ENCODE measurements around the gene GAPVD1.

Gene GAPVD1

GRCh38 chr9:125405938-125406809 is 144.5 kb downstream of the GAPVD1 start:
- DNase-seq (ENCODE audit: low spot score): no peak

GRCh38 chr9:125406810-125407087 is 145.1 kb downstream of the GAPVD1 start:
- DNase-seq (ENCODE audit: low spot score): no peak

- DNase-seq (ENCODE audit: low spot score): no peak
Observed at GRCh38 chr9:125407432-125407973, 145.9 kb downstream of the GAPVD1 start.

- peak; percentile 97 for DNase-seq (ENCODE audit: low spot score)
Observed at GRCh38 chr9:125407974-125408900, 146.6 kb downstream of the GAPVD1 start.

GRCh38 chr9:125409217-125409636 is 147.6 kb downstream of the GAPVD1 start:
- no peak for DNase-seq (ENCODE audit: low spot score)

GRCh38 chr9:125409637-125410521 is 148.3 kb downstream of the GAPVD1 start:
- DNase-seq (ENCODE audit: low spot score): peak; percentile 78

- DNase-seq (ENCODE audit: low spot score): no peak
Observed at GRCh38 chr9:125410522-125410894, 148.9 kb downstream of the GAPVD1 start.

- no peak for DNase-seq (ENCODE audit: low spot score)
Observed at GRCh38 chr9:125411171-125411756, 149.6 kb downstream of the GAPVD1 start.

GRCh38 chr9:125412166-125412565 is 150.5 kb downstream of the GAPVD1 start:
- no peak for DNase-seq (ENCODE audit: low spot score)

GRCh38 chr9:125413579-125413978 is 152.0 kb downstream of the GAPVD1 start:
- no peak for DNase-seq (ENCODE audit: low spot score)

- no peak for DNase-seq (ENCODE audit: low spot score)
Observed at GRCh38 chr9:125415583-125416460, 154.2 kb downstream of the GAPVD1 start.

- DNase-seq (ENCODE audit: low spot score): no peak
Observed at GRCh38 chr9:125416517-125416916, 154.9 kb downstream of the GAPVD1 start.

All from hepatic stellate cell (primary cell).